Activated CD4-positive, alpha-beta T cell treated with anti-CD3 and anti-CD28 coated beads for 36 hours (primary cell): Measurements from ENCODE around the gene XBP1. TPM values are rescaled to one million over a fixed set of nuclear protein-coding genes. Genes with fewer than 3 reads are reported as not detected.
A peak's percentile ranks its signal among the peaks of the same experiment; 100 is the strongest.
"Not testable (repeated sequence)": the region's sequence is repeated elsewhere in the genome, so short reads cannot be mapped to it uniquely, and the experiment has no call there.

ENCODE experiments used
- ATAC-seq: fragments of 200-7000 bp; cut with Tn5 transposase; one replicate; pipeline ENCODE4 v1.10.0; 2021; ENCODE audit warnings: mild to moderate bottlenecking, moderate library complexity
- CTCF ChIA-PET: fragments of 350-600 bp; sonication (Branson Sonifier 250); formaldehyde crosslinking; loops from one replicate; lab custom pipeline; 2021; ENCODE audit warnings: antibody characterized with exemption; lab: Charles Lee
- POLR2A ChIA-PET: fragments of 350-600 bp; sonication (Branson Sonifier 250); formaldehyde crosslinking; loops from one replicate; lab custom pipeline; 2021; ENCODE audit warnings: antibody characterized with exemption, inconsistent platforms; lab: Charles Lee
- DNase-seq: peaks from one replicate; pipeline ENCODE4 v3.0.0-alpha.2; 2020
- H3K27ac Mint-ChIP-seq: one replicate; pipeline ENCODE4 v1.8.0; 2021; ENCODE audit warnings: mixed read lengths
- H3K27me3 Mint-ChIP-seq: one replicate; pipeline ENCODE4 v1.8.0; 2021; ENCODE audit warnings: mixed read lengths
- H3K36me3 Mint-ChIP-seq: one replicate; pipeline ENCODE4 v1.8.0; 2021; ENCODE audit warnings: low read depth, mixed read lengths
- H3K4me1 Mint-ChIP-seq: one replicate; pipeline ENCODE4 v1.8.0; 2021; ENCODE audit warnings: mixed read lengths
- H3K4me3 Mint-ChIP-seq: one replicate; pipeline ENCODE4 v1.8.0; 2021; ENCODE audit warnings: mild to moderate bottlenecking, moderate library complexity, mixed read lengths
- H3K9me3 Mint-ChIP-seq: one replicate; pipeline ENCODE4 v1.8.0; 2021; ENCODE audit warnings: low read depth, mixed read lengths
- intact Hi-C, 2 experiments: fragments of 100-400 bp; cut with DNase I in 1 of 2; cut with micrococcal nuclease in 1 of 2; formaldehyde crosslinking; loops; one replicate each; pipeline versions ENCODE4 v1.14.2 to v1.15.1; 2022 to 2024; cut with DNase I, micrococcal nuclease
- total RNA-seq, 2 experiments: library from RNA; stranded (reverse); gene quantifications; one replicate each; pipeline ENCODE4 v1.2.3, GENCODE V29; 2021

The XBP1 gene
- 100 to 1,000 TPM in 1 of 2 experiments, 10 to 100 TPM in 1; 88.8 to 101 TPM for total RNA-seq

- Mint-ChIP-seq H3K36me3 (peaks cover 44% of the 10 kb centered on the region), H3K4me1 (peaks cover 45% of the 10 kb centered on the region), H3K9me3 (no peaks in the 10 kb centered on the region), H3K27ac (peak within 1 kb of the TSS; percentile 99), H3K4me3 (peak within 1 kb of the TSS; percentile 84), H3K27me3 (no peaks in the 10 kb centered on the region)
- ATAC-seq (peak; percentile 85), DNase-seq (peak; percentile 93)
- intact Hi-C loops, result loop anchor here in 1 of 2 experiments (1.0 to 10.0 kb wide), 6 partner anchors 11 to 1624 kb away; partner anchors contain the start of genes EWSR1, HSCB, KREMEN1 and MTFP1
- ChIA-PET CTCF (interaction anchor here (0.6 to 2.8 kb wide), 9 partner anchors 9 to 236 kb away, joined by 3 to 22 read pairs (median 3); partner anchors contain the start of gene CCDC117), POLR2A (interaction anchor here (0.6 to 4.5 kb wide), 7 partner anchors 11 to 143 kb away, joined by 3 to 47 read pairs (median 6); partner anchors contain the start of genes CCDC117, CHEK2 and HSCB)
These were observed at the start of gene XBP1 for GRCh38 chr22:28800308-28801041. XBP1 (minus strand) TSS chr22:28800569.

GRCh38 chr22:28846994-28847393 is 46.6 kb upstream of the XBP1 start:
- POLR2A ChIA-PET, result no interaction called here
- peaks cover 2% of the 10 kb centered on the region for H3K36me3 Mint-ChIP-seq
- ATAC-seq (no peak), DNase-seq (no peak)
- H3K4me3 Mint-ChIP-seq, result no peak overlapping the region
- H3K27ac Mint-ChIP-seq, result no peak overlapping the region
- H3K27me3 Mint-ChIP-seq, result no peaks in the 10 kb centered on the region
- peaks cover 6% of the 10 kb centered on the region for H3K9me3 Mint-ChIP-seq
- CTCF ChIA-PET, result interaction anchor here (0.6 to 0.9 kb wide), 2 partner anchors 48 to 246 kb away, joined by 3 read pairs; no protein-coding TSS in a partner anchor
- no peaks in the 10 kb centered on the region for H3K4me1 Mint-ChIP-seq
- intact Hi-C loops, result no loop called here

- H3K4me1 Mint-ChIP-seq, H3K4me3 Mint-ChIP-seq, H3K27me3 Mint-ChIP-seq, H3K27ac Mint-ChIP-seq, ATAC-seq, DNase-seq, POLR2A ChIA-PET, intact Hi-C loops, H3K9me3 Mint-ChIP-seq, H3K36me3 Mint-ChIP-seq: not testable (repeated sequence)
- CTCF ChIA-PET, result interaction anchor here (0.6 to 1.0 kb wide), 2 partner anchors 11 to 40 kb away, joined by 3 to 4 read pairs; no protein-coding TSS in a partner anchor
These were observed 43.9 kb upstream of the XBP1 start for GRCh38 chr22:28844277-28844676.

- no peak for DNase-seq
- Mint-ChIP-seq H3K27me3 (no peaks in the 10 kb centered on the region), H3K4me3 (no peak overlapping the region), H3K9me3 (peaks cover 6% of the 10 kb centered on the region), H3K27ac (no peak overlapping the region), H3K4me1 (no peaks in the 10 kb centered on the region), H3K36me3 (peaks cover 2% of the 10 kb centered on the region)
- ChIA-PET POLR2A (no interaction called here), CTCF (interaction anchor here (1.0 kb wide), 1 partner anchor 12 kb away, joined by 4 read pairs; no protein-coding TSS in a partner anchor)
- intact Hi-C loops, result no loop called here
- ATAC-seq, result no peak
These were observed 43.3 kb upstream of the XBP1 start for GRCh38 chr22:28843633-28844032.

GRCh38 chr22:28841111-28841510 is 40.7 kb upstream of the XBP1 start:
- Mint-ChIP-seq H3K9me3 (no peaks in the 10 kb centered on the region), H3K4me3 (no peak overlapping the region), H3K27me3 (no peaks in the 10 kb centered on the region), H3K36me3 (no peaks in the 10 kb centered on the region), H3K27ac (no peak overlapping the region), H3K4me1 (no peaks in the 10 kb centered on the region)
- intact Hi-C loops, result no loop called here
- ChIA-PET CTCF (interaction anchor here (0.6 kb wide), 1 partner anchor 27 kb away, joined by 3 read pairs; no protein-coding TSS in a partner anchor), POLR2A (no interaction called here)
- no peak for ATAC-seq
- DNase-seq, result no peak

- CTCF ChIA-PET, result interaction anchor here (0.6 kb wide), 1 partner anchor 397 kb away, joined by 3 read pairs; no protein-coding TSS in a partner anchor
- DNase-seq, result no peak
- no peak overlapping the region for H3K27ac Mint-ChIP-seq
- H3K4me3 Mint-ChIP-seq, result no peak overlapping the region
- H3K36me3 Mint-ChIP-seq, result no peaks in the 10 kb centered on the region
- H3K9me3 Mint-ChIP-seq, result no peaks in the 10 kb centered on the region
- no peaks in the 10 kb centered on the region for H3K4me1 Mint-ChIP-seq
- POLR2A ChIA-PET, result no interaction called here
- H3K27me3 Mint-ChIP-seq, result no peaks in the 10 kb centered on the region
- no peak for ATAC-seq
- intact Hi-C loops, result no loop called here
These were observed 38.6 kb upstream of the XBP1 start for GRCh38 chr22:28838971-28839370.

GRCh38 chr22:28837640-28838039 is 37.3 kb upstream of the XBP1 start:
- intact Hi-C loops, result no loop called here
- CTCF ChIA-PET, result interaction anchor here (1.1 to 1.4 kb wide), 2 partner anchors 10 to 19 kb away, joined by 4 read pairs; no protein-coding TSS in a partner anchor
- Mint-ChIP-seq H3K9me3 (no peaks in the 10 kb centered on the region), H3K27ac (no peak overlapping the region), H3K36me3 (no peaks in the 10 kb centered on the region), H3K4me3 (no peak overlapping the region), H3K4me1 (no peaks in the 10 kb centered on the region), H3K27me3 (no peaks in the 10 kb centered on the region)
- POLR2A ChIA-PET, result no interaction called here
- DNase-seq (no peak), ATAC-seq (no peak)

- Mint-ChIP-seq H3K27me3 (peaks cover 2% of the 10 kb centered on the region), H3K27ac (no peak overlapping the region), H3K9me3 (no peaks in the 10 kb centered on the region), H3K4me3 (no peak overlapping the region), H3K36me3 (no peaks in the 10 kb centered on the region), H3K4me1 (no peaks in the 10 kb centered on the region)
- intact Hi-C loops, result no loop called here
- CTCF ChIA-PET, result interaction anchor here (0.6 to 1.2 kb wide), 2 partner anchors 13 to 207 kb away, joined by 3 read pairs; no protein-coding TSS in a partner anchor
- ATAC-seq (no peak), DNase-seq (no peak)
- POLR2A ChIA-PET, result interaction anchor here (1.2 kb wide), 1 partner anchor 25 kb away, joined by 3 read pairs; no protein-coding TSS in a partner anchor
These were observed 35.3 kb upstream of the XBP1 start for GRCh38 chr22:28835630-28836189.

- ChIA-PET CTCF (no interaction called here), POLR2A (no interaction called here)
- Mint-ChIP-seq H3K4me3 (no peak overlapping the region), H3K36me3 (no peaks in the 10 kb centered on the region), H3K9me3 (no peaks in the 10 kb centered on the region), H3K27ac (no peak overlapping the region), H3K27me3 (peaks cover 2% of the 10 kb centered on the region), H3K4me1 (peaks cover 5% of the 10 kb centered on the region)
- intact Hi-C loops, result no loop called here
- ATAC-seq (peak; percentile 36), DNase-seq (no peak)
These were observed 33.0 kb upstream of the XBP1 start for GRCh38 chr22:28833276-28833923.

GRCh38 chr22:28832731-28833130 is 32.4 kb upstream of the XBP1 start:
- H3K9me3 Mint-ChIP-seq, result no peaks in the 10 kb centered on the region
- ATAC-seq, result no peak
- peaks cover 2% of the 10 kb centered on the region for H3K27me3 Mint-ChIP-seq
- no peak for DNase-seq
- no peak overlapping the region for H3K4me3 Mint-ChIP-seq
- peaks cover 5% of the 10 kb centered on the region for H3K4me1 Mint-ChIP-seq
- H3K36me3 Mint-ChIP-seq, result peaks cover 2% of the 10 kb centered on the region
- POLR2A ChIA-PET, result interaction anchor here (0.6 to 0.7 kb wide), 2 partner anchors 52 to 61 kb away, joined by 3 to 5 read pairs; no protein-coding TSS in a partner anchor
- H3K27ac Mint-ChIP-seq, result no peak overlapping the region
- CTCF ChIA-PET, result interaction anchor here (1.5 kb wide), 1 partner anchor 232 kb away, joined by 3 read pairs; no protein-coding TSS in a partner anchor
- intact Hi-C loops, result no loop called here
